Subcutaneous adipose tissue (tissue), 4 donors: ENCODE measurements around the gene ATP1A4. TPM values are rescaled to one million over a fixed set of nuclear protein-coding genes. Genes with fewer than 3 reads are reported as not detected.

Experiments
- CTCF ChIP-seq: fragments of 450-650 bp; IDR thresholded peaks from one replicate; pipeline ENCODE4 v1.5.1; 2016; ENCODE audit warnings: low read depth, mild to moderate bottlenecking, control low read depth, antibody characterized with exemption, moderate library complexity
- total RNA-seq, 4 donors: library from RNA; depleted of rRNA; stranded (reverse); fragments of >200 nt; gene quantifications; one replicate each; pipeline ENCODE4 v1.1.0, GENCODE V29; 2016

Gene ATP1A4
- total RNA-seq, 4 donors from 2014 or later: 0.22 TPM; not detected in 3

DNA sequence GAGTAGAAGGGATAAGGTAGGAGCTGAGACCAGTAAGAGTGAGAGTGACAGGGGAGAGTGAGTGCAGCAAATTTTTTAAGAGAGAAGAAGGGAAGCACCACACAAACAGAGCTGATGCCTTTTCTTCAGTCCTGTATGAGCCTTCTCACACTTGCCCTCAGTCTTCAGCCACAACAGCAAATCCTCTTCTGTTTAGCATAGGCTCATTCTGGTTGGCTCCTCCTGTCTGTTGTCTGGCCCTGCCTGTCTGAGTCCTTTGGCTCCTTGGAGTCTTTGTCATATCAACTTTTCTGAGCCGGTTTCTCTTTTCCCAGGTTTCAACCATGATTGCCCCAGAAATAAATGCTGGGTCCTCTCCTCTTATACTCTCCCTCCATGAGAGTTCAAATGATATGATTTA lies 26.3 kb downstream of the ATP1A4 start:
- TF ChIP-seq CTCF: no peak

- TF ChIP-seq CTCF: no peak
These were observed 27.3 kb downstream of the ATP1A4 start for GRCh38 chr1:160178731-160179130.

DNA sequence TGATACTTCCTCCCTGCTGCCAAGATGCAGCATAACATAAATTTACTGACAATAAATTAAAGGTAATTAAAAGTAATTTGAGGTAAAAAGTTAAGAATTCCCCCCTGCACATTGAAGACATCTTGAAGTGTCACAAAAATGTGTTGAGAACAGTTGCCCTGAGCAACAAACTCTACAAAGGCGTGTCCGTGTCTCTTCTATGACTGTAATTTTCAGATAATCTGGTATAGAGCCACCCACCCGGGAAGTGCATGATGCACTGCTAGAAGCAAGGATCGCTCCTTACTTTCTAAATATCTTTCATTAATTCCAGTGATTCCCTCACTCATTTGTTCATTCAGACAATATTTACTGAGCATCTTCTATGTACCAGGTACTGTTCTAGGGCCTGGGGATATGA lies 27.9 kb downstream of the ATP1A4 start:
- no peak for TF ChIP-seq CTCF

- no peak for TF ChIP-seq CTCF
These were observed 34.8 kb downstream of the ATP1A4 start for GRCh38 chr1:160186246-160186645.

- no peak for TF ChIP-seq CTCF
These were observed 35.3 kb downstream of the ATP1A4 start for GRCh38 chr1:160186729-160187128.

- TF ChIP-seq CTCF: no peak
These were observed 36.0 kb downstream of the ATP1A4 start for GRCh38 chr1:160187407-160187806.

GRCh38 chr1:160188341-160188740 lies 36.9 kb downstream of the ATP1A4 start:
- no peak for TF ChIP-seq CTCF
